Muscle of arm (tissue), 12 donors: ENCODE results near the gene INSIG1. TPM values are rescaled to one million over a fixed set of nuclear protein-coding genes. Genes with fewer than 3 reads are reported as not detected.

Experiments
- DNase-seq: peaks from one replicate; pipeline ENCODE4 v3.0.0-alpha.2; 2013
- polyA plus RNA-seq, 12 donors: library from polyadenylated mRNA; unstranded; fragments of 120-200 nt; gene quantifications; one replicate each; pipeline ENCODE4 v1.2.1, GENCODE V29; 2013; ENCODE audit not compliant: insufficient read length in 12 of 12

INSIG1 gene
- polyA plus RNA-seq, 12 donors = 18.9 to 31.4 (median 25.3) TPM; not detected in 1

DNA sequence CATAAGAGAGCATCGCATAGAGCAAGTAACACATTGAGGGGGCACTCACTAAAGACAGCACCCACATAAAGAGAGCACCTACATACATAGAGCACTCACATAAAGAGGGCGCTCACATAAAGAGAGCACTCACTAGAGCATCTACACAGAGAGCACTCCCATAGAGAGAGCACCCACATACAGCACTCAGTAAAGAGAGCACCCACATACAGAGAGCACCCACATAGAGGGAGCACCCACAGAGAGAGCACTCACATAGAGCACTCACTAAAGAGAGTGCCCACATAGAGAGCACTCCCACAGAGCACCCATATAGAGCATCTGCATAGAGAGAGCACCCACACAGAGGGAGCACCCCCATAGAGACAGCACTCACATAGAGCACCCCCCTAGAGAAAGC lies 47.8 kb downstream of the INSIG1 start:
- no peak for DNase-seq

DNA sequence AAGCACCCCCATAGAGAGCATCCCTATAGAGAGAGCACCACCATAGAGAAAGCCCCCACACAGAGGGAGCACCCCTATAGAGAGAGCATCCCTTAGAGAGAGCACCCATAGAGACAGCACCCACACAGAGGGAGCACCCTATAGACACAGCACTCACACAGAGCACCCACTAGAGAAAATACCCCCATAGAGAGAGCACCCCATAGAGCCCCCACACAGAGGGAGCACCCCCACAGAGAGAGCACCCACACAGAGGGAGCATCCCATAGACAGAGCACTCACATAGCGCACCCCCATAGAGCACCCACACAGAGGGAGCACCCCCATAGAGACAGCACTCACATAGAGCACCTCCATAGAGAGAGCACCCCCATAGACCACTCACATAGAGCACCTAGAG lies 48.6 kb downstream of the INSIG1 start:
- DNase-seq = no peak

- DNase-seq = no peak
Measured at GRCh38 chr7:155348806-155349205, 51.1 kb downstream of the INSIG1 start.

- DNase-seq = no peak
Measured at GRCh38 chr7:155349601-155350331, 52.1 kb downstream of the INSIG1 start.

DNA sequence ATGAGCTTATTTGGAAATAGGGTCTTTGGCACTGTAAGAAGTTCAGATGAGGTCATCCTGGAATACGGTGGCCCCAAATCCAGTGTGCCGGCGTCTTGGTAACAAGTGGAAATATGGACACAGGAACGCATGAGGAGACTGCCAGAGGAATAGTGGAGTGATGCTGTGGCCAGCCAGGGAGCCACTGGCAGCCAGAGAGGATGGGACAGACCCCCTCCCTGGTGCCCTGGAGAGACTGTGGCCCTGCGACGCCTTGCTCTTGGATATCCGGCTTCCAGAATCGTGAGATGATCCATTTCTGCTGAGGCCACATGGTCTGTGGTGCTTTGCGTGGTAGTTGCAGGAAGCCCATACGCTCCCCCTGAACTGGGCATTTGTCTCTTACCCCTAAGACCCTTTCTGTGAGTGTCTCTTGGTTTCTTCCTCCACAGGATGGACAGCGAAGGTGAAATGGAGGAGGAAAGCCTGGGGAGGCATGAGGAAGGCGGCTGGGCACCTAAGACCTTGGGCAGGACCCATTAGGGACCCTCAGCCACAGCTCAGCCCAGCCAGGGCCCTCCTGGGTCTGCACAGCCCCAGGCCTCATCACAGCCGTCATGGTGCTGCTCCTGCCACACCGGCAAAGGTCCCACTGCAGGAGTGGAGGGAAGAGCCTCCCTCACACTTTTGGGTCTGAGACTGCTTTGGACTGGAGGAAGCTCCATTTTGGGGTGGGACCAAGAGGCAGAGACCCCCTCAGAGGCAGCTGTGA lies 53.6 kb downstream of the INSIG1 start:
- no peak for DNase-seq

DNA sequence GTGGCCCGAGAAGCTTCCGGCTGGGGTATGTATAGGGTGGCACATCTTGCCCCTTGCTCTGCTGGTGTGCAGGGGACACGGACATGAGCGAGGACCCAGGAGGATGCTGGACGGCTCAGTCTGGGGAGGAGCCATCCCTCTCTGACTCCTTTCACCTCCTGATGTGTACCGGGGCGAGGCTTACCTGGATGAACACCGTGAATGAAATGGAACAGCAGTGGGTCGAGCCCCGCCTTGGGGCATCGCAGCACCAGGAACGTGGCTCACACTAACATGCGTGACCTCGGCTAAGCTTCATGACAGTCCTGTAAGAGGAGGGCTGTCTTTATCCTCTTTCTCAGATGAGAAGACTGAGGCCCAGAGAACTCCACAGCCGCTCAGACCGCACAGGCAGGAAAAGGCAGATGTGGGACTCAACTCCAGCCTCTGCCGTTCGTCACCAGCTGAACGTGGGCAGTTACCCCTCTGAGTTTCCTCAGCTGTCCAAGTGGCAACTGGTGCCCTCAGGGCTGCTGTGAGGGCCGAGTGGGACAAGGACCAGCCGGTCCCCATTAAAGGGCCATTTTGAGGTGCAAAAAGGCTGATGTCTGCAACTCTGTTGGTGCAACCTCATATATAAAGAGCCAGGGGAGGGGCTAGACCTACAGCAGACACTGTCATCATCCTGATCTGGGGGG lies 54.5 kb downstream of the INSIG1 start:
- no peak for DNase-seq

DNA sequence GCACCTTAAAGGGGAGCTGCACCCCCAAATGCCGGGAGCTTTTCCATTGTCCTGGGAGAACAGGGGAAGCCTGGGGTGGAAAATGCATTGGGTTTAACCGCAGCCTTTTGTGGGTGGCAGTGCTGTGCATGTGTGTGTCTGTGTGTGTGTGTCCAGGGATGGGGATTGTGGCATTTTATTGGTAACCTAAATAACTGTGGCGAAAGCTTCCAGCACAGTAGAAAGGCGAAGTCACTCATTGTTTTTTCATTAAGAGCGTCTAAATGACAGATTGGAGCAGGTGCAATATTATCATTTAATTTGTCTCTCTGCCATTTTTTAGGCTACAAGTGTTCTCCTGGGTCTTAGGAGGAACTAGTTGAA lies 55.1 kb downstream of the INSIG1 start:
- no peak for DNase-seq

- DNase-seq = no peak
Measured at GRCh38 chr7:155353256-155353897, 55.7 kb downstream of the INSIG1 start.

GRCh38 chr7:155354371-155355048 lies 56.8 kb downstream of the INSIG1 start:
- DNase-seq = no peak

DNA sequence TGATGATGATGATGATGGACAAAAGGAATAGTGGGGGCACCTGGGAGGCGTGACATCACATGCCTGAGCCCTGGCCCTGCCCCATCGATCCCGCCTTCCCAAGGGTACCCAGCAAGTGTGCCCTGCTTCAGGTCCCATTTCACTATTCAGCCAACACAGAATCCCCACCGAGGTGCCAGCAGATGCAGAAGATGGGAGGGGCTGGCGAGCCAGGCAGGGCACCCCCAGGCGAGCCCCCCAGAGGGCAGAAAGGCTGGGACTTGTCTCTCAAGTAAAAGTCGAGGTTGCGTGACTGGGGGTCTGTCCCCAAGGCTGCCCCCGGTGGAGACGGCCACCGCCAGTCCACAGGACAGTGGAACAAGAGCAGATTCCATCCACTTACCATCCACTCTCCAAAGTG lies 57.5 kb downstream of the INSIG1 start:
- DNase-seq = no peak

DNA sequence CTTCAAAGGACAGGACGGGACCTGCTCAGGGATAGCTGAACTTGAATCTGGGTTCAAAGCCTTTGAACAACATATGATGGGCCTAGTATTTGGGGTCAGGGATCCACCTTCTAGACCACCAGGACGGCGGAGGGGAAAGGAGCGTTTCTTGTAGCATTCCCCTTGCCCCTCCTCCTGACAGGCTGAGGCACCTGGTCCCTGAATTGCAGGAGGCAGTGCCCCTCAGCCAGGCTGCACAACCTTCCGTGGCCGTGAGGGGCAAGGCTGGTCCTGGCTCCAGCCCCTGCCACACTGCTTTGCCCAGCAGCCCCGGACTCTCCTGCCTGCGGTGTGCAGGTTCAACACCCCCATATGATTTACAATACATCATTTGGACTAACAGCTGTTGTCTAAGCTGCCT lies 58.1 kb downstream of the INSIG1 start:
- DNase-seq = no peak

DNA sequence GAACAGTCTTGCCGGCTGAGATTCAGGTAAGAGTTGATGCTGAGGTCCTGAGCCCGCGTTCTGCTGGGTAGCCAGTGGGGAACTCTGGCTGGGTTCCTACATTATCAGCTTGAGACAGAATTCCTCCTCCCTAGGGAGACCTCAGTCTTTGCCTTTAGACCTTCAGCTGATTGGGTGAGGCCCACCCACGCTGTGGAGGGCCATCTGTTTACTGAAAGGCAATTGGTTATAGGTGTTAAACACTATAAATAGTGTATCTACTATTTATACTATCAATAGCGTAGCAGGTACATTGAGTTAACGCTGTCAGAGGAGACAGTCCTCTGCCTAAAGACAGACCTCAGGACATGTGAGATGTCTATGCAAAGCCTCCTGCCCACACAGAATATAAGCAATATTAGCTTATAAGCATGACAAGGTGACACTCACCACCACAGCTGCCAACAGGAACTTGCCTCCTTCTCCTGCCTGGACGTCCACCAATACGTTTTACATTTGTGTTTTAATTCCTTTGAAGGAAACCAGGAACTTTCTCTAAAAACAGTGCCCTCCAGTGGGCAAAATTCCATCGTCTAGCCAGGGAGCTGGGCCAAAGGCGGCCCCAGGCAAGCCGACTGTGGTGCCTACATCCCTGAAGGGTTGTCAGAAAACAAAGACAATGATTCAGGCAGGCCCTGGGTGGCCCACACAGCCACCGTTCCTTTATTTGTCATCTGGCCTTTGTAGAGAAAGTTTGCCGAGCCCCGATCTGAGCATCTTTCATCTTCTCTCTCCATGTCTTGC lies 58.8 kb downstream of the INSIG1 start:
- no peak for DNase-seq

GRCh38 chr7:155357573-155358041 lies 59.9 kb downstream of the INSIG1 start:
- no peak for DNase-seq

- DNase-seq = no peak
Measured at GRCh38 chr7:155358066-155358947, 60.6 kb downstream of the INSIG1 start.

DNA sequence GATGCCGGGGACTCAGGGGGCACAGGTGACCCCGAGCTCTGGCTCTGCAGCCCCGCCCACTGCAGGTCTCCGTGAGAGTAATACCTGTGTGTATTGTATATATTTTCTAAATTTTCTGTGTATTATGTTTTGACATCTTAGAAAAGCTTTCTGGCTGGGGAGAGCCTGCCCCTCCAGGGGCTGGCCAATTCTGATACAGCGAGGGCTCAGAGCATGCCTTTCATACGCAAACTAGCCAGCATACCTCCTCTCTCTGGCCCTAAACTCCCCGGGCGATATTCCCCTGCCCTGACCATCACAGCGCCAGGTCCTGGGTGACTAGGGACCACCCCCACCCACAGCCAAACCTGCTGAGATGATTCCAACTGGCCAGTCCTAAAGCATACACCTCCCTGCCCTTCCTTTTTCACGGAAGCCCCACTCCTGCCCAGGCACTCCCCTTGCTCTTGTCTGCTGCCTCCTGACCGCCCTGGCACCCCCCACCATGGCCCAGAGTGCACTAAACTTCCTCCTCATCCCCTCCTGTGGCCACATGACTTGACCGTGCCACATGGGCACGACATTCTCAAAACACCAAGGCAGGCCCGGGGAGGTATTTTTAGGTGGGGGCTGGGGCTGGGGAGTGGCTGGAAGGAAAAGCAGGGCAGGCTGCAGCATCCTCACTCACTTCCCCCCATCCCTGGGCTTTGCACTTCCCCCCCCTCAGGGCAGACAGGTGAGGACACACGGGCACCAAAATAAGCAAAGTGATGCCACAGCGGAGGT lies 61.5 kb downstream of the INSIG1 start:
- no peak for DNase-seq
